HTR-8/SVneo (cell line): ENCODE data around the gene FRMD5.

Experiments used
- DNase-seq: peaks from one replicate; pipeline ENCODE4 v3.0.0; 2011; ENCODE audit warnings: low spot score, mixed read lengths; ENCODE audit not compliant: insufficient read length
- FAIRE-seq: peaks from 2 replicates; lab custom pipeline; 2011; peaks lifted over from hg19 to GRCh38; lab: Jason Lieb, UNC

Gene FRMD5

DNA sequence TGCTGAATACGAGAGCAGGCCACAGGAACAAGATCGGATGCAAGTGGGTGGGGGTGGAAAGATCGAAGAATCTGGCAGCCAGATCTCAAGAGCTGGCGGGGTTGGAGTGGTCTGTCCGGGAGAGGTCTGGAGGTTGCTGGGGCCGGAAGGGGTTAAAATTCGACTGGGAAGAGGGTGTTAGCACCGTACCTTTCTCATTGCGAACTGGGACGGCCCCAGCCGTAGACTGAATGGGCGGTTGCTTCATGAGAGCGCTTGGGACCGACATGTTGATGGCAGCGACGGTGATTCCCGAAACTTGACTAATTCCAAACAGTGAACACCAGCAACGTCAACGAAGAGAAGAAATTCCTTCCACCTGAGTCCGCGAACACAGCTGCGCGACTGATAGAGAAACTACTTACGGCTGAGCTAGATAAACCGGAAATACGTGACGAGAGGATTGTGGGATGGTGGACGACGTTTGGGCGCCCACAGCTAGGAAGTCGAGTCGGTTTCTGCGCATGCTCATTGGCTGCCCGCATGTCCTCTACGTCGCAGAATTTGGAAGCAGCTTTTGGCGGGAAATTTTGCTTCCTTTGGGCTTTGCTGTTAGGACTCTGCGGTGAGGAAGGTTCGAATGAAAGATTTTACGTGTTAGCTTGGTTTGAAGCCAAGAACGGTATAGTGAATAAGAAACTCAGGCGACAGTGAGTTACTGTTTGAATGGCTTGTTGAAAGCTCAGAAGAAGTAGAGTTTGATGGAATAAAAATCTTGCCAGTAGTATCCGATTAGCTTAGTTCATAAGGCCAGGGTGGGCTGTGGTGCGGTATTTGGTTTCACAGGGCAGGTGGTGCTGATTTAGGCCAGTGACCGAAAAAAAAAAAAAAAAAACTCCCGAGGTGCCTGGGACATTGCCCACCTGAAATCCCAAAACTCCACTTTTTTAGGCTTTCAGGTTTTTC lies 370.5 kb downstream of the FRMD5 start, which contains the start of gene MFAP1:
Gene MFAP1, minus strand, starts transcription at position 389 of the 945 bp plus-strand sequence. Its CDS starts 121 bp downstream, at position 268.
- FAIRE-seq (peak; percentile 59), DNase-seq (peak; percentile 95)

DNA sequence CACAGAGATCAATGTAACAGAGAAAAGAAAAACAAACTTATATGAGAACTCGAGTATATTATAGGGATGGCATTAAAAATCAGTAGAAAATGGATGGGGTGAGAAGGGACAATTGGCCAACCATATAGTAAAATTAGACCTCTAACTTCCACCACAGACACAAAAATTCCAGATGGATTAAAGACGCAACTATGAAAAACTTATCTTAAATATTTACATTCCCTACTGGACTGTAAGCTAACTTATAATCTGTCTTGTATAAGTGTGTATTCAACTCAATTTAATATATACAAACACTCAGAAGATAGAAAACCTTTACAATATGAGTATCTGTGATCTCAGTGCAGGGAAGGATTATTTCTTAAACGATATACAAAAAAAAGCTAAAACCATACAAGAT lies 373.6 kb downstream of the FRMD5 start:
- FAIRE-seq (no peak), DNase-seq (no peak)
